ENCODE results near the gene CFAP46. TPM values are rescaled to one million over a fixed set of nuclear protein-coding genes. Genes with fewer than 3 reads are reported as not detected.
A peak's percentile ranks its signal among the peaks of the same experiment; 100 is the strongest.

CFAP46 gene
- total RNA-seq, 4 donors from 2014 or later, result 0.29 to 9.0 (median 2.7) TPM

DNA sequence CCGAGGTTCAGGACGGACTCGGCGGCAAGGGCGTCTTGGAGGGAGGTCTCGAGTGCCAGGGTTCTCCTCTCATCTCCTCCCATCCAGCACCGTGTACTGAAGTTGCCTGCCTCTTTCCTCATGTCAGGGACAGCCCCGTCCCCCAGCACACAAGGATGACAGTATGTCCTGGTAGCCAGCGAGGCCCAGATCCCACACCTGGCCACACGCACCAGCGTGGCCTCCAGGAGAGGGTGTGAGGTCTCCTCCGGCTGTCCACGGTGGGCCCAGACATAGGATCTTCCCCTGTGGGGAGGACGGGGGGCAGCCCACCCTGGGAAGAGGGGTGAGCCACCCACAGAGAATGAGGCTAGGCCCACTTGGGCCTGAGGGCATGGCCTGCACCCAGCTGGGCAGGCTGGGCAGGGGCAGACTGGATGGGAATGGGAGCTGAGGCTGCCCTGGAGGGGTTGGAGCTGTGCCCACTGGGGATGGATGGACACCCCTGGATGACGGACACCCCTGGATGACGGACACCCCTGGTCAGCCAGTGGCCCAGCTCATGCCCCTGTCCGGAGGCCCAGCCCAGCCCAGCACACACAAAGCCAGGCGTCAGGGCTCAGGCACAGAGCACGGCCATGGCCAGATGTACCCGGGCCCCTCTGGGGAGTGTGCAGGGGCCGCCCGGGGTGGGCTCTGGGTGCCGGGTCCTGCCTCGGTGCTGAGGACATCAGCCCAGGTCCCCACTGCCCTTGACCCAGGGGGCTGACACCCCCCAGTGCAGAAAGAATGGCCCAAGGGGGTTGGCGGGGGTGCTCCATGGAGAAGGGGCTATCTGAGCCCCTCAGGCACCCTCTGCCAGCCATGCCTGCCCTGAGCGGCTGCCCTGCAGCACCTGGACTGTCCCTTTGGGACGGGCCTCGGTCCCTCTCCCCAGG lies 30.9 kb upstream of the CFAP46 start:
- Histone ChIP-seq H3K4me3 (no peak overlapping the region), H3K4me1 (no peaks in the 10 kb centered on the region), H3K9me3 (no peaks in the 10 kb centered on the region), H3K27ac (no peak overlapping the region), H3K27me3 (peaks cover 0 to 6% of the 10 kb centered on the region in 2 donors), H3K36me3 (no peaks in the 10 kb centered on the region)
- intact Hi-C loops (cut with DNase I; ENCODE audit: low total_unique reads), result no loop called here
- DNase-seq, result peak in 1 of 2 donors; percentile 11
- TF ChIP-seq POLR2A (IDR thresholded peaks at IDR 0.05), result no peak
- TF ChIP-seq, protein P1, sequence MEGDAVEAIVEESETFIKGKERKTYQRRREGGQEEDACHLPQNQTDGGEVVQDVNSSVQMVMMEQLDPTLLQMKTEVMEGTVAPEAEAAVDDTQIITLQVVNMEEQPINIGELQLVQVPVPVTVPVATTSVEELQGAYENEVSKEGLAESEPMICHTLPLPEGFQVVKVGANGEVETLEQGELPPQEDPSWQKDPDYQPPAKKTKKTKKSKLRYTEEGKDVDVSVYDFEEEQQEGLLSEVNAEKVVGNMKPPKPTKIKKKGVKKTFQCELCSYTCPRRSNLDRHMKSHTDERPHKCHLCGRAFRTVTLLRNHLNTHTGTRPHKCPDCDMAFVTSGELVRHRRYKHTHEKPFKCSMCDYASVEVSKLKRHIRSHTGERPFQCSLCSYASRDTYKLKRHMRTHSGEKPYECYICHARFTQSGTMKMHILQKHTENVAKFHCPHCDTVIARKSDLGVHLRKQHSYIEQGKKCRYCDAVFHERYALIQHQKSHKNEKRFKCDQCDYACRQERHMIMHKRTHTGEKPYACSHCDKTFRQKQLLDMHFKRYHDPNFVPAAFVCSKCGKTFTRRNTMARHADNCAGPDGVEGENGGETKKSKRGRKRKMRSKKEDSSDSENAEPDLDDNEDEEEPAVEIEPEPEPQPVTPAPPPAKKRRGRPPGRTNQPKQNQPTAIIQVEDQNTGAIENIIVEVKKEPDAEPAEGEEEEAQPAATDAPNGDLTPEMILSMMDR (IDR thresholded peaks at IDR 0.05), result no peak

DNA sequence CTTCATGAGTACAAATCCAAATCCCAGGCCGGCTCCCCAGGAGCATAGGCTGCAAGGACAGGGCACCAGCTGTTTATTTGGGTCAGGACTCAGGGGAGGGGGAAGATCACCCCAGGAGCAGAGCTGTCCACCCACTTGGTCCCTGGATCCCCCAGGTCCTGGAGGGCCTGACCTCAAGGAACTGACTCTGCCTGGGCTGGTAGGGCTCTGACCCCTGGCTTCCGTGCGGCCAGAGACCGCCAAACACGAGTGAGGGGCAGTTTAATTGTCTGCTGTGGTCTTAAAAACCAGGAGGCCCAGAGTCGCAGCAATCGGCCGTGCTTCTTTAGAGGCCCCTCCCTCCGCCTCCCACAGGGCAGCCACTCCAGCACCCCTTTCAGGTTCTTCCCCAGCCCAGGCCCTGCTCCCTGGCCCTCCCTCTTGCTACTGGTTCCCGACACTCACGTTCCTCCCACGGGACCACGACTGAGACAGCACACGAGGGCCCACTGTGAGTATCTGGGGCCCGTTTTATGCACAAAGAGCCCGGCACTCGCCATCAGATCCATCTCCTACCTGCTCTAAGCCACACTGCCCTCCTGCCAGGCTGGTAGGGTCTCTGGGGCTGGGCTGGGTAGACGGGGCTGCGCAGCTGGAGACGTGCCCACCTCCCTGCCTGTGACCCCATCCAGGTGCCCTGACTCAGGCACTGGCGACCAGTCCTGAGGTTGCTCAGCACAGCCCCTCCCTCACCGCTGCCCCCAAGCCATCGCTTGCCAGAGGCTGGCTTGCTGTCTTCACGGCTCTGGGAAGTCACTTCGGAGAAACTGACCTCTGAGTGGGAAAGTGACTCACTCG lies 30.0 kb upstream of the CFAP46 start:
- Histone ChIP-seq H3K27ac (no peak overlapping the region), H3K9me3 (no peaks in the 10 kb centered on the region), H3K36me3 (no peaks in the 10 kb centered on the region), H3K27me3 (peaks cover 0 to 6% of the 10 kb centered on the region in 2 donors), H3K4me1 (no peaks in the 10 kb centered on the region), H3K4me3 (no peak overlapping the region)
- intact Hi-C loops (cut with DNase I; ENCODE audit: low total_unique reads), result no loop called here
- peak in 1 of 2 donors; percentile 8 for DNase-seq
- TF ChIP-seq, protein P1 (IDR thresholded peaks at IDR 0.05), result no peak
- TF ChIP-seq POLR2A (IDR thresholded peaks at IDR 0.05), result no peak

DNA sequence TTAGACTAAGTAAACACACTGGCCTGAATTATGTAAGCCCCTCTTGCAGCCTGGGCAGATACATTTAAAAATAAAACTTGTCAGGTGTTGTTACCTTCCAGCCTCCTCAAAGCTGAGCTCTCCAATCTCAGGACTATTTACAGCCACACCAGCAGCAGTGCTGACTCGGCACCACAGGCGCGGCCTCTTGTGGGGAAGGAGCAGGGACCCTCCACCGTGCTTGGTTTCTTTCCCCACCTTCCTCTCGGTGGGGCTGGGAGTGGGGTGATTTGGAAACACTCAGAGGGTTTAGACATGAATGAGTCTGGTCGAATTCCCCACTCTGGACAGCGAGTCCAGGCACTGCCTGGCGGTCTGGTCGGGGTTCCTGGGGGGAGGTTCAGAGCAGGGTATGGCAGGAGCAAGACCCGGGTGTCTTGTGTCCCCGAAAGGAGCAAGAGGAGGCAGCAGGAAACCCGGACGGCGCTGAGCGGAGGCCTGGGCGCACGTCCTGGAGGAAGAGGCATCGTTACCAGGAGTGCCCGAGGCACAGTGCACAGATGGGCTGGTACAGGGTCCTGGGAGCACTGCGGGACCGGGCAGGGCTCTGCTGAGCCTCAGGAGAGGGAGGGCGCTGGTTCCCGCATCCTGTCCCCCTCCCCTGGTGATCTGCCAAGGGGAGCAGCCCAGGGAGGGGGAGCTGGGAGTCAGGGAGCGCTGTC lies 29.2 kb upstream of the CFAP46 start:
- Histone ChIP-seq H3K36me3 (no peaks in the 10 kb centered on the region), H3K4me3 (no peak overlapping the region), H3K9me3 (no peaks in the 10 kb centered on the region), H3K27ac (no peak overlapping the region), H3K4me1 (no peaks in the 10 kb centered on the region), H3K27me3 (peaks cover 0 to 6% of the 10 kb centered on the region in 2 donors)
- TF ChIP-seq, protein P1 (IDR thresholded peaks at IDR 0.05), result no peak
- no peak for TF ChIP-seq POLR2A (IDR thresholded peaks at IDR 0.05)
- DNase-seq, result peak in 1 of 2 donors; percentile 8
- intact Hi-C loops (cut with DNase I; ENCODE audit: low total_unique reads), result no loop called here

DNA sequence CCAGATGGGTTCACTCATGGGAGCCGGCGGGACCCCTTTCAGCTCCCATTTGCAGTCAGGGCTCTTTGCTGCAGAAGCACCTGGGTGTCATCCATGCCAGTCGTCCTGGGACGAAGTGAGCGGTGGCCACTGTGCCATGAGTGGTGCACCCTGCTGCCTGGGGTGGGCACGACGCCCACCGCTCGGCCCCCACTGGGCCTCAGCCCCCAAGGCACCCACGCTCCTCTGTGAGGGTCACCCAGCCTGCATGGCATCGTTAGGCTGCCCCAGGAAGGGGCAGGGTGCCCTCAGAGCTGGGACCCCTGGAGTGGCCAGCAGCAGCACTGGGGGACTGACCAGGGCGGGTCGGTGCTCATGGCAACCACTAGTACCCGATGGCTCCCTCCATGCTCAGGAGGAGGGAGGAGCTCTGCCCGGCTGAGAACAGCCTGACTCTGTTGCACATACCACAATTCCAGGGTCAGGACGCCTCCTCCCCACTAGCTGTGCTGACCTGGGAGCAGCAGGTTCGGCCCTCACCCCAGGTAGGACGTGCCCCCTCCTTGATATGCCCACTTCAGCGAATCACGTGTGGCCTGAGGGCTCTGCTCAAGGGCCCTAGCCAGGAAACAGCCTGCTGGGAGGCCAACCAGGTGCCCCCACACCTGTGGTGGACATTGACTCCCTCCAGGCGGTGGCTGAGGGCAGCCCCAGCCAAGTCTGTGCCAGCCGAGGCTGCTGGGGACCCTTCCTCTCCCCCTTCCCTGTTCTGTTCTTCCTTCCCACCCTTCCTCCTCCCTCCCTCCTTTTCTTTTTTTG lies 28.5 kb upstream of the CFAP46 start:
- DNase-seq, result peak in 1 of 2 donors; percentile 5

More for the DNA sequence above, 28.5 kb upstream of the CFAP46 start:
- Histone ChIP-seq H3K27me3 (peaks cover 0 to 6% of the 10 kb centered on the region in 2 donors), H3K36me3 (no peaks in the 10 kb centered on the region), H3K4me3 (no peak overlapping the region), H3K27ac (no peak overlapping the region), H3K4me1 (no peaks in the 10 kb centered on the region), H3K9me3 (no peaks in the 10 kb centered on the region)
- intact Hi-C loops (cut with DNase I; ENCODE audit: low total_unique reads), result no loop called here
- TF ChIP-seq, protein P1 (IDR thresholded peaks at IDR 0.05), result no peak
- TF ChIP-seq POLR2A (IDR thresholded peaks at IDR 0.05), result no peak

Data from uterus (tissue), 4 donors.